ENCODE results near the gene KATNAL1. TPM values are rescaled to one million over a fixed set of nuclear protein-coding genes. Genes with fewer than 3 reads are reported as not detected.

KATNAL1 gene
- total RNA-seq, 1 experiment from 2014 or later = 6.1 TPM

- no TSS peak for BruUV-seq (replicated peaks)
- intact Hi-C loops (cut with micrococcal nuclease) = no loop called here
- CTCF ChIA-PET = interaction anchor here (0.6 kb wide), 1 partner anchor 92 kb away, joined by 3 read pairs; no protein-coding TSS in a partner anchor
These were observed 11.8 kb upstream of the KATNAL1 start for GRCh38 chr13:30319130-30319529.

GRCh38 chr13:30318026-30318425 is 10.7 kb upstream of the KATNAL1 start:
- no TSS peak for BruUV-seq (replicated peaks)

More at GRCh38 chr13:30319130-30319529, 11.8 kb upstream of the KATNAL1 start:
- POLR2A ChIA-PET = interaction anchor here (0.6 to 0.7 kb wide), 2 partner anchors 10 to 835 kb away, joined by 3 read pairs; no protein-coding TSS in a partner anchor
- Mint-ChIP-seq H3K36me3 (ENCODE audit: insufficient read depth, unreplicated experiment) (no peaks in the 10 kb centered on the region), H3K4me3 (ENCODE audit: unreplicated experiment) (no peak overlapping the region), H3K4me1 (ENCODE audit: insufficient read depth, unreplicated experiment) (peaks cover 5% of the 10 kb centered on the region), H3K27me3 (ENCODE audit: insufficient read depth, unreplicated experiment) (no peaks in the 10 kb centered on the region), H3K9me3 (ENCODE audit: unreplicated experiment) (no peaks in the 10 kb centered on the region), H3K27ac (ENCODE audit: low read depth, unreplicated experiment) (no peak overlapping the region)
- DNase-seq (ENCODE audit: unreplicated experiment) = no peak
- no peak for TF ChIP-seq CTCF (IDR thresholded peaks at IDR 0.05; ENCODE audit: unreplicated experiment)

GRCh38 chr13:30314562-30314961 is 7.2 kb upstream of the KATNAL1 start:
- Mint-ChIP-seq H3K27me3 (ENCODE audit: insufficient read depth, unreplicated experiment) (no peaks in the 10 kb centered on the region), H3K27ac (ENCODE audit: low read depth, unreplicated experiment) (no peak overlapping the region)
- CTCF ChIA-PET = no interaction called here

More at GRCh38 chr13:30318026-30318425, 10.7 kb upstream of the KATNAL1 start:
- Mint-ChIP-seq H3K4me1 (ENCODE audit: insufficient read depth, unreplicated experiment) (peaks cover 13% of the 10 kb centered on the region), H3K27ac (ENCODE audit: low read depth, unreplicated experiment) (no peak overlapping the region), H3K9me3 (ENCODE audit: unreplicated experiment) (no peaks in the 10 kb centered on the region), H3K4me3 (ENCODE audit: unreplicated experiment) (no peak overlapping the region), H3K27me3 (ENCODE audit: insufficient read depth, unreplicated experiment) (no peaks in the 10 kb centered on the region), H3K36me3 (ENCODE audit: insufficient read depth, unreplicated experiment) (no peaks in the 10 kb centered on the region)
- CTCF ChIA-PET = interaction anchor here (0.6 kb wide), 1 partner anchor 186 kb away, joined by 5 read pairs; no protein-coding TSS in a partner anchor
- intact Hi-C loops (cut with micrococcal nuclease) = no loop called here
- DNase-seq (ENCODE audit: unreplicated experiment) = no peak
- POLR2A ChIA-PET = interaction anchor here (0.8 kb wide), 1 partner anchor 41 kb away, joined by 3 read pairs; no protein-coding TSS in a partner anchor
- TF ChIP-seq CTCF (IDR thresholded peaks at IDR 0.05; ENCODE audit: unreplicated experiment) = no peak

GRCh38 chr13:30314069-30314468 is 6.7 kb upstream of the KATNAL1 start:
- Mint-ChIP-seq H3K9me3 (ENCODE audit: unreplicated experiment) (no peaks in the 10 kb centered on the region), H3K4me1 (ENCODE audit: insufficient read depth, unreplicated experiment) (peaks cover 15% of the 10 kb centered on the region), H3K27me3 (ENCODE audit: insufficient read depth, unreplicated experiment) (no peaks in the 10 kb centered on the region), H3K27ac (ENCODE audit: low read depth, unreplicated experiment) (no peak overlapping the region), H3K36me3 (ENCODE audit: insufficient read depth, unreplicated experiment) (no peaks in the 10 kb centered on the region), H3K4me3 (ENCODE audit: unreplicated experiment) (no peak overlapping the region)
- no peak for TF ChIP-seq CTCF (IDR thresholded peaks at IDR 0.05; ENCODE audit: unreplicated experiment)
- CTCF ChIA-PET = no interaction called here
- no peak for DNase-seq (ENCODE audit: unreplicated experiment)
- BruUV-seq (replicated peaks) = no TSS peak
- POLR2A ChIA-PET = no interaction called here
- intact Hi-C loops (cut with micrococcal nuclease) = no loop called here

More at GRCh38 chr13:30314562-30314961, 7.2 kb upstream of the KATNAL1 start:
- no peaks in the 10 kb centered on the region for H3K9me3 Mint-ChIP-seq (ENCODE audit: unreplicated experiment)
- peaks cover 13% of the 10 kb centered on the region for H3K4me1 Mint-ChIP-seq (ENCODE audit: insufficient read depth, unreplicated experiment)
- DNase-seq (ENCODE audit: unreplicated experiment) = no peak
- no peaks in the 10 kb centered on the region for H3K36me3 Mint-ChIP-seq (ENCODE audit: insufficient read depth, unreplicated experiment)
- POLR2A ChIA-PET = no interaction called here
- no peak for TF ChIP-seq CTCF (IDR thresholded peaks at IDR 0.05; ENCODE audit: unreplicated experiment)
- no TSS peak for BruUV-seq (replicated peaks)
- no peak overlapping the region for H3K4me3 Mint-ChIP-seq (ENCODE audit: unreplicated experiment)
- intact Hi-C loops (cut with micrococcal nuclease) = no loop called here
